ENCODE results near the gene JAKMIP3.

DNA sequence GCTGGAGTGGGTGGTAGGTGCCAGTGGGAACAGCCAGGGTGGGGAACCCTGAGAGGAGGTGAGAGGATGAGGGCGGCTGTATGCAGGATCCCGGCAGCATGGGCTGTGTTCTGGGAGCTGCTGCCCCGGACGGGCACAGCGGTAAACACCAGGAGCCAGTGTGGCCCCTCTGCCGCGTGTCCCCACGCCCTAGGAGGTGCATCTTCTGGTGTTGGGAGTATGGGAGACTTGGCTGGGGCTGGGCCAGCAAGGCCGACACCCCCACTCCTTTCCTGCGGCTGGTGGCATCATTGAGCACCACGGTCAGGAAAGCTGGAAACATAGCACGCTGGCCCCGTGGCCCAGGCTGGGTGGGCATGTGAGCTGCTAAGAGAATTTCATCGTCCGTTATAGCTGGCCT, 24.4 kb upstream of the JAKMIP3 start:
- TF ChIP-seq, protein P1, sequence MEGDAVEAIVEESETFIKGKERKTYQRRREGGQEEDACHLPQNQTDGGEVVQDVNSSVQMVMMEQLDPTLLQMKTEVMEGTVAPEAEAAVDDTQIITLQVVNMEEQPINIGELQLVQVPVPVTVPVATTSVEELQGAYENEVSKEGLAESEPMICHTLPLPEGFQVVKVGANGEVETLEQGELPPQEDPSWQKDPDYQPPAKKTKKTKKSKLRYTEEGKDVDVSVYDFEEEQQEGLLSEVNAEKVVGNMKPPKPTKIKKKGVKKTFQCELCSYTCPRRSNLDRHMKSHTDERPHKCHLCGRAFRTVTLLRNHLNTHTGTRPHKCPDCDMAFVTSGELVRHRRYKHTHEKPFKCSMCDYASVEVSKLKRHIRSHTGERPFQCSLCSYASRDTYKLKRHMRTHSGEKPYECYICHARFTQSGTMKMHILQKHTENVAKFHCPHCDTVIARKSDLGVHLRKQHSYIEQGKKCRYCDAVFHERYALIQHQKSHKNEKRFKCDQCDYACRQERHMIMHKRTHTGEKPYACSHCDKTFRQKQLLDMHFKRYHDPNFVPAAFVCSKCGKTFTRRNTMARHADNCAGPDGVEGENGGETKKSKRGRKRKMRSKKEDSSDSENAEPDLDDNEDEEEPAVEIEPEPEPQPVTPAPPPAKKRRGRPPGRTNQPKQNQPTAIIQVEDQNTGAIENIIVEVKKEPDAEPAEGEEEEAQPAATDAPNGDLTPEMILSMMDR (IDR thresholded peaks at IDR 0.05) = no peak
- TF ChIP-seq POLR2A (IDR thresholded peaks at IDR 0.05) = no peak
